Sigmoid colon (tissue), 4 donors: ENCODE measurements around the gene SLC26A9.

Experiments used
- EP300 ChIP-seq, 4 donors: sonication (generic); formaldehyde crosslinking; IDR thresholded peaks; one replicate each; pipeline ENCODE4 v1.6.1; 2017; ENCODE audit warnings: antibody characterized with exemption in 4 of 4
- POLR2AphosphoS5 ChIP-seq, 4 donors: sonication (generic); formaldehyde crosslinking; IDR thresholded peaks; one replicate each; pipeline ENCODE4 v1.6.1; 2017; ENCODE audit warnings: antibody characterized with exemption in 4 of 4
- TF ChIP-seq, protein P1 (sequence below), 4 experiments: fragments of 450-650 bp in 3 of 4; fragments of 200-600 bp in 1 of 4; IDR thresholded peaks; one replicate each; pipeline ENCODE4 v1.5.1; 2016 to 2019; ENCODE audit warnings: antibody characterized with exemption in 4 of 4, mild to moderate bottlenecking in 3 of 4, moderate library complexity in 2 of 4

DNA sequence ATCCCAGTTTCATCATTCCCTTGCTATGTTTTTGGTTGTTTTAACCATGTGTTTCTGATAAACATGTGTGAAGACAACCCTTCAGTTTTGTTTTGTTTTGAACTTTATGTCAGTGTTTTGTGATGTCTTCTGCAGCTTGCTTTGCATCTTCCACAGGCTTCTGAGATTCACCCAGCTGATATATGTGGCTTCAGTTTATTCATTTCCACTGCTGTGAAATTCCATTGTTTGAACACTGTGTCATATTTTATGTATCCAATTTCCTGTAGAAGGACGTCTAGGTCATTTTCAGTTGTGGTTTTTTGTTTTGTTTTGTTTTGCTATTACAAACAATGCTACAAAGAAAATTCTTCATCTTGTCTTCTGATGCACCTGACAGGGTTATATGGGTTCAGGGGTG, 27.2 kb upstream of the SLC26A9 start:
- TF ChIP-seq POLR2AphosphoS5 (IDR thresholded peaks at IDR 0.05) (no peak), EP300 (IDR thresholded peaks at IDR 0.05) (no peak)
- TF ChIP-seq, protein P1, sequence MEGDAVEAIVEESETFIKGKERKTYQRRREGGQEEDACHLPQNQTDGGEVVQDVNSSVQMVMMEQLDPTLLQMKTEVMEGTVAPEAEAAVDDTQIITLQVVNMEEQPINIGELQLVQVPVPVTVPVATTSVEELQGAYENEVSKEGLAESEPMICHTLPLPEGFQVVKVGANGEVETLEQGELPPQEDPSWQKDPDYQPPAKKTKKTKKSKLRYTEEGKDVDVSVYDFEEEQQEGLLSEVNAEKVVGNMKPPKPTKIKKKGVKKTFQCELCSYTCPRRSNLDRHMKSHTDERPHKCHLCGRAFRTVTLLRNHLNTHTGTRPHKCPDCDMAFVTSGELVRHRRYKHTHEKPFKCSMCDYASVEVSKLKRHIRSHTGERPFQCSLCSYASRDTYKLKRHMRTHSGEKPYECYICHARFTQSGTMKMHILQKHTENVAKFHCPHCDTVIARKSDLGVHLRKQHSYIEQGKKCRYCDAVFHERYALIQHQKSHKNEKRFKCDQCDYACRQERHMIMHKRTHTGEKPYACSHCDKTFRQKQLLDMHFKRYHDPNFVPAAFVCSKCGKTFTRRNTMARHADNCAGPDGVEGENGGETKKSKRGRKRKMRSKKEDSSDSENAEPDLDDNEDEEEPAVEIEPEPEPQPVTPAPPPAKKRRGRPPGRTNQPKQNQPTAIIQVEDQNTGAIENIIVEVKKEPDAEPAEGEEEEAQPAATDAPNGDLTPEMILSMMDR (IDR thresholded peaks at IDR 0.05), result no peak
